WTC11 (cell line): ENCODE data around the gene AXIN2. TPM values are rescaled to one million over a fixed set of nuclear protein-coding genes. Genes with fewer than 3 reads are reported as not detected.

Source experiments
- ATAC-seq: fragments of 200-7000 bp; cut with Tn5 transposase; 2 replicates; pipeline ENCODE4 v1.10.0; 2021; ENCODE audit warnings: mild to moderate bottlenecking, moderate library complexity
- CTCF ChIA-PET: fragments of 300-600 bp; sonication (Branson Sonifier 250); formaldehyde crosslinking; loops from one replicate; lab custom pipeline; 2021; ENCODE audit warnings: antibody characterized with exemption; lab: Charles Lee
- POLR2A ChIA-PET: fragments of 350-600 bp; sonication (Branson Sonifier 250); formaldehyde crosslinking; loops from one replicate; lab custom pipeline; 2021; ENCODE audit warnings: antibody characterized with exemption; lab: Charles Lee
- DNase-seq: peaks from one replicate; pipeline ENCODE4 v3.0.0; 2021; ENCODE audit warnings: low spot score
- H3K27ac Mint-ChIP-seq: 2 replicates; pipeline ENCODE4 v1.8.0; 2021; ENCODE audit warnings: mixed read lengths
- H3K27me3 Mint-ChIP-seq: 2 replicates; pipeline ENCODE4 v1.8.0; 2021; ENCODE audit warnings: low read depth, mild to moderate bottlenecking, moderate library complexity, mixed read lengths
- H3K36me3 Mint-ChIP-seq: 2 replicates; pipeline ENCODE4 v1.8.0; 2021; ENCODE audit warnings: mixed read lengths
- H3K4me1 Mint-ChIP-seq: 2 replicates; pipeline ENCODE4 v1.8.0; 2022; ENCODE audit warnings: mixed read lengths
- H3K4me3 Mint-ChIP-seq: 2 replicates; pipeline ENCODE4 v1.8.0; 2021; ENCODE audit warnings: mild to moderate bottlenecking, moderate library complexity, mixed read lengths
- H3K9me3 Mint-ChIP-seq: 2 replicates; pipeline ENCODE4 v1.8.0; 2021; ENCODE audit warnings: mixed read lengths
- ETV6 ChIP-seq: sonication (generic); formaldehyde crosslinking; IDR thresholded peaks from 2 replicates; pipeline ENCODE4 v1.8.1; 2022; ENCODE audit warnings: mild to moderate bottlenecking, missing genetic modification reagents
- FOXK1 ChIP-seq: sonication (generic); formaldehyde crosslinking; IDR thresholded peaks from 2 replicates; pipeline ENCODE4 v1.8.0; 2022; ENCODE audit warnings: mild to moderate bottlenecking, moderate library complexity, missing genetic modification reagents
- GRHL2 ChIP-seq: fragments of 250-450 bp; sonication (Bioruptor Pico); IDR thresholded peaks from 2 replicates; pipeline ENCODE4 v1.8.0; 2022; ENCODE audit warnings: mild to moderate bottlenecking, moderate library complexity; ENCODE audit not compliant: insufficient replicate concordance, severe bottlenecking
- HMGA2 ChIP-seq: fragments of 250-450 bp; sonication (Bioruptor Pico); IDR thresholded peaks from 2 replicates; pipeline ENCODE4 v1.4.0; 2021; ENCODE audit warnings: mild to moderate bottlenecking, moderate library complexity
- IRF2 ChIP-seq: sonication (generic); formaldehyde crosslinking; IDR thresholded peaks from 2 replicates; pipeline ENCODE4 v1.8.0; 2022; ENCODE audit warnings: low read depth, missing genetic modification reagents, borderline replicate concordance
- MLX ChIP-seq: sonication (generic); formaldehyde crosslinking; IDR thresholded peaks from 2 replicates; pipeline ENCODE4 v1.8.1; 2023; ENCODE audit warnings: mild to moderate bottlenecking, missing genetic modification reagents, moderate library complexity
- PREB ChIP-seq: sonication (generic); formaldehyde crosslinking; IDR thresholded peaks from 2 replicates; pipeline ENCODE4 v1.8.1; 2022; ENCODE audit warnings: mild to moderate bottlenecking, missing genetic modification reagents, moderate library complexity, borderline replicate concordance
- TCF7 ChIP-seq: sonication (generic); formaldehyde crosslinking; IDR thresholded peaks from 2 replicates; pipeline ENCODE4 v1.8.0; 2022; ENCODE audit warnings: mild to moderate bottlenecking, low read depth, missing genetic modification reagents, moderate library complexity
- TP53 ChIP-seq: sonication (generic); formaldehyde crosslinking; IDR thresholded peaks from 2 replicates; pipeline ENCODE4 v1.8.1; 2023; ENCODE audit warnings: mild to moderate bottlenecking, missing genetic modification reagents
- ZBTB21 ChIP-seq: sonication (generic); formaldehyde crosslinking; IDR thresholded peaks from 2 replicates; pipeline ENCODE4 v1.8.1; 2023; ENCODE audit warnings: mild to moderate bottlenecking, missing genetic modification reagents, borderline replicate concordance
- ZNF416 ChIP-seq: fragments of 250-450 bp; sonication (Bioruptor Pico); IDR thresholded peaks from 2 replicates; pipeline ENCODE4 v1.9.0; 2021; ENCODE audit warnings: mild to moderate bottlenecking, inconsistent platforms
- ZNF423 ChIP-seq: fragments of 250-450 bp; sonication (Bioruptor Pico); IDR thresholded peaks from 2 replicates; pipeline ENCODE4 v2.1.2; 2022; ENCODE audit warnings: mild to moderate bottlenecking, moderate library complexity
- total RNA-seq: library from RNA; stranded (reverse); gene quantifications from 3 replicates; pipeline ENCODE4 v1.2.3, GENCODE V29; 2021
- TF ChIP-seq, protein P1 (sequence below): fragments of 250-450 bp; sonication (Bioruptor Pico); IDR thresholded peaks from 2 replicates; pipeline ENCODE4 v1.9.0; 2021; ENCODE audit warnings: mild to moderate bottlenecking
- TF ChIP-seq, protein P2 (sequence below): sonication (generic); formaldehyde crosslinking; IDR thresholded peaks from 2 replicates; pipeline ENCODE4 v1.8.1; 2022; ENCODE audit warnings: low read depth, missing genetic modification reagents, borderline replicate concordance
- TF ChIP-seq, protein P3 (sequence below): sonication (generic); formaldehyde crosslinking; IDR thresholded peaks from 2 replicates; pipeline ENCODE4 v1.8.1; 2023; ENCODE audit warnings: mild to moderate bottlenecking, missing genetic modification reagents, borderline replicate concordance
- TF ChIP-seq, protein P4 (sequence below): fragments of 250-450 bp; sonication (Bioruptor Pico); IDR thresholded peaks from 2 replicates; pipeline ENCODE4 v1.9.0; 2021; ENCODE audit warnings: mild to moderate bottlenecking, borderline replicate concordance

The AXIN2 gene
- total RNA-seq, 1 experiment from 2014 or later, result 35.0 TPM

DNA sequence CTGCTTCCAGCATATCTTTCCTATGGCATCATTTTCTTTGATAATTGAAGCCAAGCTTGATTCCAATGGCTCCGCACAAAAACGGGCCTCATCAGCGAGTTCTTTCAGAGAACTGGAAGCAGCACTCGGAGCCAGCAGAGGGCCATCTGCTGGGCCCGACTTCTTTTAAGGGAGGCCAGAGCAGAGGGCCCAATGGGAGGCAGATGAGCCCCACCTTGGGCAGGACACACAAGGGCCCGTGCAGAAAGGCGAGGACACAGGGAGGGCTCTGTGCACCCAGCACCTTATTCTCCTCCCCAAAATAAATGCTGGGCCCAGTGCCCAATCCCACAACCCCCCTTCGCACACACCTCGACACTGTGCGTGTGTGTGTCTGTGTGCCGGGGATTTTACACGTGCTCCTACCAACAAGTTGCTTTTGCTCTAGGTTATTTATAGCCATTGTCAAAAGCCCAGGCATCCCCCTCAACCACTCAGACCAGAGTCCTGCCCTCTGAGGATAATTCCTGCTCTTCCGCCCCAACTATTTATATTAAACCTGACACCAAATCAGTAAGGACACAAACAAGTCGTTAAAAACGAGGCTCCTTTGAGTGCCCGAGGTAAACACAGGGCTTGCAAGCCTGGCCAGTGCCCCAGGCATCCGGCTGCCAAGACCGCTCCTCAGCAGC is 6.8 kb downstream of the AXIN2 start (continued):
- TF ChIP-seq, protein P1, sequence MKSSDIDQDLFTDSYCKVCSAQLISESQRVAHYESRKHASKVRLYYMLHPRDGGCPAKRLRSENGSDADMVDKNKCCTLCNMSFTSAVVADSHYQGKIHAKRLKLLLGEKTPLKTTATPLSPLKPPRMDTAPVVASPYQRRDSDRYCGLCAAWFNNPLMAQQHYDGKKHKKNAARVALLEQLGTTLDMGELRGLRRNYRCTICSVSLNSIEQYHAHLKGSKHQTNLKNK, result no peak
- TF ChIP-seq GRHL2 (CRISPR knock-in tag), result no peak
- no peak for TF ChIP-seq ETV6
- TF ChIP-seq ZNF416 (CRISPR knock-in tag), result no peak
- TF ChIP-seq, protein P2, sequence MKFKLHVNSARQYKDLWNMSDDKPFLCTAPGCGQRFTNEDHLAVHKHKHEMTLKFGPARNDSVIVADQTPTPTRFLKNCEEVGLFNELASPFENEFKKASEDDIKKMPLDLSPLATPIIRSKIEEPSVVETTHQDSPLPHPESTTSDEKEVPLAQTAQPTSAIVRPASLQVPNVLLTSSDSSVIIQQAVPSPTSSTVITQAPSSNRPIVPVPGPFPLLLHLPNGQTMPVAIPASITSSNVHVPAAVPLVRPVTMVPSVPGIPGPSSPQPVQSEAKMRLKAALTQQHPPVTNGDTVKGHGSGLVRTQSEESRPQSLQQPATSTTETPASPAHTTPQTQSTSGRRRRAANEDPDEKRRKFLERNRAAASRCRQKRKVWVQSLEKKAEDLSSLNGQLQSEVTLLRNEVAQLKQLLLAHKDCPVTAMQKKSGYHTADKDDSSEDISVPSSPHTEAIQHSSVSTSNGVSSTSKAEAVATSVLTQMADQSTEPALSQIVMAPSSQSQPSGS, result no peak
- no peak for TF ChIP-seq MLX (CRISPR knock-in tag)
- no peak for TF ChIP-seq FOXK1 (CRISPR knock-in tag)
- TF ChIP-seq TCF7 (CRISPR knock-in tag), result no peak
- no peak for TF ChIP-seq ZNF423
- TF ChIP-seq, protein P3, sequence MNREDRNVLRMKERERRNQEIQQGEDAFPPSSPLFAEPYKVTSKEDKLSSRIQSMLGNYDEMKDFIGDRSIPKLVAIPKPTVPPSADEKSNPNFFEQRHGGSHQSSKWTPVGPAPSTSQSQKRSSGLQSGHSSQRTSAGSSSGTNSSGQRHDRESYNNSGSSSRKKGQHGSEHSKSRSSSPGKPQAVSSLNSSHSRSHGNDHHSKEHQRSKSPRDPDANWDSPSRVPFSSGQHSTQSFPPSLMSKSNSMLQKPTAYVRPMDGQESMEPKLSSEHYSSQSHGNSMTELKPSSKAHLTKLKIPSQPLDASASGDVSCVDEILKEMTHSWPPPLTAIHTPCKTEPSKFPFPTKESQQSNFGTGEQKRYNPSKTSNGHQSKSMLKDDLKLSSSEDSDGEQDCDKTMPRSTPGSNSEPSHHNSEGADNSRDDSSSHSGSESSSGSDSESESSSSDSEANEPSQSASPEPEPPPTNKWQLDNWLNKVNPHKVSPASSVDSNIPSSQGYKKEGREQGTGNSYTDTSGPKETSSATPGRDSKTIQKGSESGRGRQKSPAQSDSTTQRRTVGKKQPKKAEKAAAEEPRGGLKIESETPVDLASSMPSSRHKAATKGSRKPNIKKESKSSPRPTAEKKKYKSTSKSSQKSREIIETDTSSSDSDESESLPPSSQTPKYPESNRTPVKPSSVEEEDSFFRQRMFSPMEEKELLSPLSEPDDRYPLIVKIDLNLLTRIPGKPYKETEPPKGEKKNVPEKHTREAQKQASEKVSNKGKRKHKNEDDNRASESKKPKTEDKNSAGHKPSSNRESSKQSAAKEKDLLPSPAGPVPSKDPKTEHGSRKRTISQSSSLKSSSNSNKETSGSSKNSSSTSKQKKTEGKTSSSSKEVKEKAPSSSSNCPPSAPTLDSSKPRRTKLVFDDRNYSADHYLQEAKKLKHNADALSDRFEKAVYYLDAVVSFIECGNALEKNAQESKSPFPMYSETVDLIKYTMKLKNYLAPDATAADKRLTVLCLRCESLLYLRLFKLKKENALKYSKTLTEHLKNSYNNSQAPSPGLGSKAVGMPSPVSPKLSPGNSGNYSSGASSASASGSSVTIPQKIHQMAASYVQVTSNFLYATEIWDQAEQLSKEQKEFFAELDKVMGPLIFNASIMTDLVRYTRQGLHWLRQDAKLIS (CRISPR knock-in tag), result no peak
- TF ChIP-seq TP53 (CRISPR knock-in tag), result no peak

DNA sequence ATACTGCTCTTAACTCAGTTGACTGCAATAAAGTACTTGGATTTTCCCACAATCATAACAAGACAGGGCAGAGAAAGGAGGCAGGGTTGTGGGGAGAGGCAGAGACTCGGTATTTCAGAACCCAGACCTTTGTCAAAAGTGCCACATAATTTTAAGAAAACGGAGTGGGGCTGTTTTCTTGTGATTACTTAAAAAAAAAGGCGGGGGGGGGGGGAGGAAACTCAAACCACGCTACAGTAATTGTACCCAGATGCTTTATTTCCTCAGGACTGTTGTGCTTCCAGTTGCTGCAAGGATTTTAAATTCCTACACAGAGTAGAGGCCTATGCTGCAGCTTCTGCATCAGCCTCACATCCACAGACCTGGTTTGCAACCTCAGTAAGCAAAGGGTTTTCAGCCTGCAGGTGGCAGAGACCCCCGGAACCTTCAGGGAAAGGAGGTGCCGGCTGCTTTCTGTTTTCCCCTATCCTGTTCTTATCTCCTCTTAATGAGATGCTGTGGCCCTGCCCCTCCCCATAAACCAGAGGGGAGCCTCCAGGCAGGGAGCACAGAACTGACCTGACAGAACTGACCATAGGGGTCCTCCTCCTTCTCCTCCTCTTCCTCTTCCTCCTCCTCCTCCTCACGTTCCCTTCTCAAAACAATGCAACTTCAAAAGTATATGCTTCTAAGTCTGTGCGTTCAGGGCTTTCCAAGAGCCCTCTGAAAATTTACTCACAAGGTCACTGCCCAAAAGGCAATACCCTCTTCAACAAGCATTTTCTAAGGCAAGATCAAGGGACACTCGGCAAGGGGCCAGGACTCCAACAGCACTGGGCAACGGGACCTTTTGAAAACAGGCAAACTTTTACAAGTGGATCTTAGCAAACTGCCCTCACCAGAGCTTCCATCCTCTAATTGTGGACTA is 7.5 kb downstream of the AXIN2 start:
- no peak for DNase-seq
- Mint-ChIP-seq H3K4me1 (peaks cover 38% of the 10 kb centered on the region), H3K36me3 (peaks cover 20% of the 10 kb centered on the region), H3K27ac (peak overlapping the region; percentile 78), H3K9me3 (no peaks in the 10 kb centered on the region), H3K4me3 (peak overlapping the region; percentile 2; the same call in 1 of the 2 replicates), H3K27me3 (no peaks in the 10 kb centered on the region; the same call in 1 of the 2 replicates)
- ChIA-PET CTCF (interaction anchor here (0.7 to 1.2 kb wide), 2 partner anchors 244 to 260 kb away, joined by 3 read pairs; no protein-coding TSS in a partner anchor), POLR2A (no interaction called here)
- no peak for ATAC-seq
- no peak for TF ChIP-seq PREB (CRISPR knock-in tag)
- TF ChIP-seq, protein P4, sequence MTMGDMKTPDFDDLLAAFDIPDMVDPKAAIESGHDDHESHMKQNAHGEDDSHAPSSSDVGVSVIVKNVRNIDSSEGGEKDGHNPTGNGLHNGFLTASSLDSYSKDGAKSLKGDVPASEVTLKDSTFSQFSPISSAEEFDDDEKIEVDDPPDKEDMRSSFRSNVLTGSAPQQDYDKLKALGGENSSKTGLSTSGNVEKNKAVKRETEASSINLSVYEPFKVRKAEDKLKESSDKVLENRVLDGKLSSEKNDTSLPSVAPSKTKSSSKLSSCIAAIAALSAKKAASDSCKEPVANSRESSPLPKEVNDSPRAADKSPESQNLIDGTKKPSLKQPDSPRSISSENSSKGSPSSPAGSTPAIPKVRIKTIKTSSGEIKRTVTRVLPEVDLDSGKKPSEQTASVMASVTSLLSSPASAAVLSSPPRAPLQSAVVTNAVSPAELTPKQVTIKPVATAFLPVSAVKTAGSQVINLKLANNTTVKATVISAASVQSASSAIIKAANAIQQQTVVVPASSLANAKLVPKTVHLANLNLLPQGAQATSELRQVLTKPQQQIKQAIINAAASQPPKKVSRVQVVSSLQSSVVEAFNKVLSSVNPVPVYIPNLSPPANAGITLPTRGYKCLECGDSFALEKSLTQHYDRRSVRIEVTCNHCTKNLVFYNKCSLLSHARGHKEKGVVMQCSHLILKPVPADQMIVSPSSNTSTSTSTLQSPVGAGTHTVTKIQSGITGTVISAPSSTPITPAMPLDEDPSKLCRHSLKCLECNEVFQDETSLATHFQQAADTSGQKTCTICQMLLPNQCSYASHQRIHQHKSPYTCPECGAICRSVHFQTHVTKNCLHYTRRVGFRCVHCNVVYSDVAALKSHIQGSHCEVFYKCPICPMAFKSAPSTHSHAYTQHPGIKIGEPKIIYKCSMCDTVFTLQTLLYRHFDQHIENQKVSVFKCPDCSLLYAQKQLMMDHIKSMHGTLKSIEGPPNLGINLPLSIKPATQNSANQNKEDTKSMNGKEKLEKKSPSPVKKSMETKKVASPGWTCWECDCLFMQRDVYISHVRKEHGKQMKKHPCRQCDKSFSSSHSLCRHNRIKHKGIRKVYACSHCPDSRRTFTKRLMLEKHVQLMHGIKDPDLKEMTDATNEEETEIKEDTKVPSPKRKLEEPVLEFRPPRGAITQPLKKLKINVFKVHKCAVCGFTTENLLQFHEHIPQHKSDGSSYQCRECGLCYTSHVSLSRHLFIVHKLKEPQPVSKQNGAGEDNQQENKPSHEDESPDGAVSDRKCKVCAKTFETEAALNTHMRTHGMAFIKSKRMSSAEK (CRISPR knock-in tag), result no peak
- TF ChIP-seq FOXK1 (CRISPR knock-in tag), result no peak
- TF ChIP-seq HMGA2 (CRISPR knock-in tag), result no peak
- TF ChIP-seq ZBTB21 (CRISPR knock-in tag), result no peak
- no peak for TF ChIP-seq IRF2 (CRISPR knock-in tag)
- TF ChIP-seq TP53 (CRISPR knock-in tag), result no peak
